Measurements from ENCODE around the gene ARHGEF18. TPM values are rescaled to one million over a fixed set of nuclear protein-coding genes. Genes with fewer than 3 reads are reported as not detected.

ARHGEF18 gene
- total and polyA plus RNA-seq, 2 donors (not counting 1 experiment from before 2014, with no cell fraction given): 74.0 to 94.9 TPM

- Histone ChIP-seq H3K4me2 (replicated peaks; ENCODE audit: low read depth, low read length, poor library complexity, severe bottlenecking) (peak overlapping the region; percentile 78), H3K4me1 (ENCODE audit: control insufficient read depth in 2 of 2, insufficient read depth in 2 of 2, low read length in 2 of 2) (peaks cover 88 to 100% of the 10 kb centered on the region in 2 donors), H3K27me3 (replicated peaks in 1 of 4; ENCODE audit: control extremely low read depth in 1 of 4, control insufficient read depth in 3 of 4, insufficient read depth in 4 of 4, low read length in 3 of 4) (no peaks in the 10 kb centered on the region), H3K27ac (ENCODE audit: low read length in 2 of 2) (peak overlapping the region; percentile 83 to 84), H3K36me3 (replicated peaks in 1 of 2; ENCODE audit: control extremely low read depth in 1 of 2, control insufficient read depth in 1 of 2, extremely low read depth in 1 of 2, insufficient read depth in 2 of 2, low read length in 1 of 2) (no peaks in the 10 kb centered on the region), H3K9ac (ENCODE audit: low read length) (peak overlapping the region; percentile 51), H3K4me3 (ENCODE audit: control extremely low read depth in 1 of 5, extremely low read depth in 1 of 5, insufficient read depth in 1 of 5, low read depth in 2 of 5, low read length in 4 of 5) (peak overlapping the region in 4 of 5 experiments; percentile 6 to 56 (median 23)), H3K79me2 (ENCODE audit: control insufficient read depth, insufficient read depth, low read length) (peaks cover 26% of the 10 kb centered on the region), H3K9me3 (ENCODE audit: control extremely low read depth in 1 of 3, control insufficient read depth in 2 of 3, insufficient read depth in 1 of 3, low read length in 2 of 3) (peaks cover 0 to 24% (median 4%) of the 10 kb centered on the region in 3 donors), H2AFZ (ENCODE audit: insufficient read depth, low read depth, low read length, poor library complexity, severe bottlenecking) (peak overlapping the region; percentile 2), H4K20me1 (ENCODE audit: control insufficient read depth, insufficient read depth, low read length, poor library complexity, severe bottlenecking) (no peaks in the 10 kb centered on the region)
- Mint-ChIP-seq H3K9me3 (ENCODE audit: insufficient read depth) (no peaks in the 10 kb centered on the region), H3K27me3 (no peaks in the 10 kb centered on the region), H3K27ac (peak overlapping the region; percentile 94), H3K4me1 (peaks cover 80% of the 10 kb centered on the region), H3K4me3 (peak overlapping the region; percentile 83)
- 0% methylated on average over 8 of the region's 12 CpGs for WGBS (ENCODE audit: insufficient coverage)
- peak; percentile 82 for ATAC-seq (ENCODE audit: low read depth)
- CTCF ChIA-PET: interaction anchor here (0.9 to 10.8 kb wide), 9 partner anchors 8 to 235 kb away, joined by 3 to 179 read pairs (median 9); partner anchors contain the start of gene ARHGEF18
- TF ChIP-seq CTCF (IDR thresholded peaks at IDR 0.05) (peak; percentile 0), EZH2 (IDR thresholded peaks at IDR 0.05; ENCODE audit: borderline replicate concordance, insufficient read depth, low read depth, low read length, poor library complexity, severe bottlenecking) (no peak)
- intact Hi-C loops (cut with micrococcal nuclease): loop anchor here (1.0 kb wide), 3 partner anchors 8 to 12 kb away; no protein-coding TSS in a partner anchor
- peak; percentile 93 for DNase-seq
- POLR2A ChIA-PET: interaction anchor here (0.6 to 2.6 kb wide), 5 partner anchors 8 to 1138 kb away, joined by 3 to 29 read pairs (median 6); partner anchors contain the start of gene ARHGEF18
Measured at GRCh38 chr19:7337380-7338194, 11.2 kb upstream of the ARHGEF18 start.

All from B cell (primary cell).